Measurements from ENCODE around the gene SERPINB12.

SERPINB12 gene, protein sequence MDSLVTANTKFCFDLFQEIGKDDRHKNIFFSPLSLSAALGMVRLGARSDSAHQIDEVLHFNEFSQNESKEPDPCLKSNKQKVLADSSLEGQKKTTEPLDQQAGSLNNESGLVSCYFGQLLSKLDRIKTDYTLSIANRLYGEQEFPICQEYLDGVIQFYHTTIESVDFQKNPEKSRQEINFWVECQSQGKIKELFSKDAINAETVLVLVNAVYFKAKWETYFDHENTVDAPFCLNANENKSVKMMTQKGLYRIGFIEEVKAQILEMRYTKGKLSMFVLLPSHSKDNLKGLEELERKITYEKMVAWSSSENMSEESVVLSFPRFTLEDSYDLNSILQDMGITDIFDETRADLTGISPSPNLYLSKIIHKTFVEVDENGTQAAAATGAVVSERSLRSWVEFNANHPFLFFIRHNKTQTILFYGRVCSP

DNA sequence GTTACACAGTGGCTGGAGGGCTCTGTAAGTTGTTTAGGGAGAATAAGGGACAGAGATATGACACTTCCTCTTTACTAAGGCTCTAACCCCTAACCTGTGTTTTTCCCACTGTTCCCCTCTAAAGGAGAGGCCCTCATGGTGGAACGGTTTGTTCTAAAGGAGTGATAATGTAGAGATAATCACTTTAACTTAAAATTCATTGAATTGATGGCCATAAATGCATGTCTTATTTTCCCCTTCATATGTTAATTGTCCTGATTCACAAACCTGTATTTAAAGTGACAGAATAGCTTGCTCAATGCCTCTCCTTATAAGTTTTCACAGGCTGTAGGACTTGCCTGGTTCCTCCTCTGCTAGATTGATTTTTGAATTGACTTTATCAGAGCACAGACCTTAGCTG, at the start of gene SERPINB12:
Gene SERPINB12 (plus strand): TSS at position 301 of the 400 bp plus-strand sequence. CDS start 13,791 bp downstream, outside the sequence.
- TF ChIP-seq TCF12 (IDR thresholded peaks at IDR 0.05; ENCODE audit: low read depth) (no peak), TAF1 (IDR thresholded peaks at IDR 0.05; ENCODE audit: low read depth) (no peak), ZBTB7A (IDR thresholded peaks at IDR 0.05; ENCODE audit: low read depth) (no peak), EGR1 (IDR thresholded peaks at IDR 0.05) (no peak), NFIC (IDR thresholded peaks at IDR 0.05) (no peak), RAD21 (IDR thresholded peaks at IDR 0.05; ENCODE audit: low read depth) (no peak), EP300 (IDR thresholded peaks at IDR 0.05; ENCODE audit: borderline replicate concordance) (no peak), TEAD4 (IDR thresholded peaks at IDR 0.05) (no peak)
- TF ChIP-seq, protein P1, sequence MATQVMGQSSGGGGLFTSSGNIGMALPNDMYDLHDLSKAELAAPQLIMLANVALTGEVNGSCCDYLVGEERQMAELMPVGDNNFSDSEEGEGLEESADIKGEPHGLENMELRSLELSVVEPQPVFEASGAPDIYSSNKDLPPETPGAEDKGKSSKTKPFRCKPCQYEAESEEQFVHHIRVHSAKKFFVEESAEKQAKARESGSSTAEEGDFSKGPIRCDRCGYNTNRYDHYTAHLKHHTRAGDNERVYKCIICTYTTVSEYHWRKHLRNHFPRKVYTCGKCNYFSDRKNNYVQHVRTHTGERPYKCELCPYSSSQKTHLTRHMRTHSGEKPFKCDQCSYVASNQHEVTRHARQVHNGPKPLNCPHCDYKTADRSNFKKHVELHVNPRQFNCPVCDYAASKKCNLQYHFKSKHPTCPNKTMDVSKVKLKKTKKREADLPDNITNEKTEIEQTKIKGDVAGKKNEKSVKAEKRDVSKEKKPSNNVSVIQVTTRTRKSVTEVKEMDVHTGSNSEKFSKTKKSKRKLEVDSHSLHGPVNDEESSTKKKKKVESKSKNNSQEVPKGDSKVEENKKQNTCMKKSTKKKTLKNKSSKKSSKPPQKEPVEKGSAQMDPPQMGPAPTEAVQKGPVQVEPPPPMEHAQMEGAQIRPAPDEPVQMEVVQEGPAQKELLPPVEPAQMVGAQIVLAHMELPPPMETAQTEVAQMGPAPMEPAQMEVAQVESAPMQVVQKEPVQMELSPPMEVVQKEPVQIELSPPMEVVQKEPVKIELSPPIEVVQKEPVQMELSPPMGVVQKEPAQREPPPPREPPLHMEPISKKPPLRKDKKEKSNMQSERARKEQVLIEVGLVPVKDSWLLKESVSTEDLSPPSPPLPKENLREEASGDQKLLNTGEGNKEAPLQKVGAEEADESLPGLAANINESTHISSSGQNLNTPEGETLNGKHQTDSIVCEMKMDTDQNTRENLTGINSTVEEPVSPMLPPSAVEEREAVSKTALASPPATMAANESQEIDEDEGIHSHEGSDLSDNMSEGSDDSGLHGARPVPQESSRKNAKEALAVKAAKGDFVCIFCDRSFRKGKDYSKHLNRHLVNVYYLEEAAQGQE (IDR thresholded peaks at IDR 0.05; ENCODE audit: low read depth), result no peak

DNA sequence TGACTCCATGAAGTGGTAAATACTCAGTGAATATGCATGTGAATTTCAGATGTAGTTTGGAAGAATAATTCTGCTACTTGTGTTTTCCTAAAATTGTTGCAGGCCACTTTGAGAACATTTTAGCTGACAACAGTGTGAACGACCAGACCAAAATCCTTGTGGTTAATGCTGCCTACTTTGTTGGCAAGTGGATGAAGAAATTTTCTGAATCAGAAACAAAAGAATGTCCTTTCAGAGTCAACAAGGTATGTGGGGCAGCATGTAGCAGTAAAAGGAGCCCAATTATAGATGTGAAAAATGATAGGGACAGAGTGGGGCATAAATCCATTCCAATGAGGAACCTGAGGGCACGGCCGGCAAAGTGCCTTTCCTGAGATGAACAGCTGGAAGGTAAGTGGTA, 49.3 kb upstream of the SERPINB12 start:
- TF ChIP-seq, protein P2, sequence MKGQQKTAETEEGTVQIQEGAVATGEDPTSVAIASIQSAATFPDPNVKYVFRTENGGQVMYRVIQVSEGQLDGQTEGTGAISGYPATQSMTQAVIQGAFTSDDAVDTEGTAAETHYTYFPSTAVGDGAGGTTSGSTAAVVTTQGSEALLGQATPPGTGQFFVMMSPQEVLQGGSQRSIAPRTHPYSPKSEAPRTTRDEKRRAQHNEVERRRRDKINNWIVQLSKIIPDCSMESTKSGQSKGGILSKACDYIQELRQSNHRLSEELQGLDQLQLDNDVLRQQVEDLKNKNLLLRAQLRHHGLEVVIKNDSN (IDR thresholded peaks at IDR 0.05), result no peak
- TF ChIP-seq TEAD4 (IDR thresholded peaks at IDR 0.05), result no peak
- TF ChIP-seq EGR1 (IDR thresholded peaks at IDR 0.05), result no peak
- TF ChIP-seq CREB1 (IDR thresholded peaks at IDR 0.05; ENCODE audit: low read depth), result no peak
- TF ChIP-seq CEBPB (IDR thresholded peaks at IDR 0.05), result no peak

DNA sequence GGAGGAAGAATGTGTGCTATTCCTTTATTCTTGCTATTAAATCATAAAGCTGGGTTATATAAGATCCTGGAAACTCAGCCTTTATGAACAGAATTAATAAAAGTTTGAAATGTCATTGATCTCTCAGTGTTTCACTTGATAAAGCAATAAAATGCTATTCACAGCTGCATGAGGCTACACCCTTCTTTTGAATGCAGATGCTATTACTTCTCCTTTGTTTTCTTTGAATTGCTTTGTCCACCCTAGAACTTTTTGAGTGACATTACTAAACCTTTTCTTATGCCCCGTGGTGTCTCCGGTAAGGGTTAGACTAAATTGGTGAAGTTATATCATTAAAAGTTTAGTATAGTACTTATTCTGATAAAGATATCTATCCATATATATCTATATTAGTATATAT, 46.5 kb upstream of the SERPINB12 start:
- TF ChIP-seq ZBTB7A (IDR thresholded peaks at IDR 0.05; ENCODE audit: low read depth), result no peak
- no peak for TF ChIP-seq YY1 (IDR thresholded peaks at IDR 0.05; ENCODE audit: low read depth)
- TF ChIP-seq FOXM1 (IDR thresholded peaks at IDR 0.05; ENCODE audit: borderline replicate concordance, low read depth), result no peak
- TF ChIP-seq TAF1 (IDR thresholded peaks at IDR 0.05; ENCODE audit: low read depth), result no peak
- TF ChIP-seq RAD21 (IDR thresholded peaks at IDR 0.05; ENCODE audit: low read depth), result no peak
- TF ChIP-seq TCF12 (IDR thresholded peaks at IDR 0.05; ENCODE audit: low read depth), result no peak
- TF ChIP-seq, protein P1 (IDR thresholded peaks at IDR 0.05; ENCODE audit: low read depth), result no peak
- no peak for TF ChIP-seq NFIC (IDR thresholded peaks at IDR 0.05)
- no peak for TF ChIP-seq TEAD4 (IDR thresholded peaks at IDR 0.05)
- no peak for TF ChIP-seq EP300 (IDR thresholded peaks at IDR 0.05; ENCODE audit: borderline replicate concordance)
- TF ChIP-seq EGR1 (IDR thresholded peaks at IDR 0.05), result no peak
- TF ChIP-seq, protein P2 (IDR thresholded peaks at IDR 0.05), result no peak
- TF ChIP-seq CREB1 (IDR thresholded peaks at IDR 0.05; ENCODE audit: low read depth), result no peak
- TF ChIP-seq CEBPB (IDR thresholded peaks at IDR 0.05), result no peak

DNA sequence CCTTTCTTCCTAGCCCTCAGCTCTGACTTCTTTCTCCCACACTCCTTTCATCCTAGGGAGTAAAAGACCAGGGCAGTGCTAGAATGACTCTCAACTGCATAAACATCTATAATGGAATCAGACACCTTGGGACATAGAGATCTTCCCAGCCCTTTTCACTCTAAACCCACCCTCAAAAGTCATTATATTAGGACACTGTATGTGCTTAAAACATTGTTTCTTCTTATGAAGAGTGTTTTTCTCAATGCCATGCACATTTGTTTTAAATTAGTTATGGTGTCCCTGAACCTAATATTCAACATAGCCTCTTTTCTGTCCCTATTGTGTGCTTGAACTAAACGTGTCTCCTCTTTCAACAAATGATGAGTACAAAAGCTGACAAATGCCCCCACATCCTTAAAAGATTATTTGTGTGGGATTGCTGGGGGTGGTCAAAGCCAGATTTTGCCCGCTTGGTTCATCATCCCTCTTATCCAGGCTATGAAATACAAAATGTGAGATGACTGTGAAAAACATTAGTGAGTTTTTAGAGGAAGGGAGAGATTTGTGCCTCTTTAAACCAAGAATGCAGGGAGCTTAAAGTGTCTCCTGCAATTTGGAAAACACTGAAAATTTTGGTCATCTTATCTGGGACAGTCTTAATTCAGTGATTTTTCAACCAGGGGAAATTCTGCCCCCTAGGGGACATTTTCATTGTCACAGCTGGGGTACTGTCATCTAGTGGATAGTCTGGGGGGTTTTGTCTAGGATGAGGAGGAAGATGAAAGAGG, 36.4 kb upstream of the SERPINB12 start:
- TF ChIP-seq TCF12 (IDR thresholded peaks at IDR 0.05; ENCODE audit: low read depth), result no peak
- TF ChIP-seq, protein P2 (IDR thresholded peaks at IDR 0.05), result no peak
- TF ChIP-seq FOXM1 (IDR thresholded peaks at IDR 0.05; ENCODE audit: borderline replicate concordance, low read depth), result no peak
- TF ChIP-seq, protein P3, sequence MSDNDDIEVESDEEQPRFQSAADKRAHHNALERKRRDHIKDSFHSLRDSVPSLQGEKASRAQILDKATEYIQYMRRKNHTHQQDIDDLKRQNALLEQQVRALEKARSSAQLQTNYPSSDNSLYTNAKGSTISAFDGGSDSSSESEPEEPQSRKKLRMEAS (IDR thresholded peaks at IDR 0.05), result no peak
- TF ChIP-seq RAD21 (IDR thresholded peaks at IDR 0.05; ENCODE audit: low read depth), result peak; percentile 53; the same call in 1 of the 2 replicates
- TF ChIP-seq TAF1 (IDR thresholded peaks at IDR 0.05; ENCODE audit: low read depth), result no peak

DNA sequence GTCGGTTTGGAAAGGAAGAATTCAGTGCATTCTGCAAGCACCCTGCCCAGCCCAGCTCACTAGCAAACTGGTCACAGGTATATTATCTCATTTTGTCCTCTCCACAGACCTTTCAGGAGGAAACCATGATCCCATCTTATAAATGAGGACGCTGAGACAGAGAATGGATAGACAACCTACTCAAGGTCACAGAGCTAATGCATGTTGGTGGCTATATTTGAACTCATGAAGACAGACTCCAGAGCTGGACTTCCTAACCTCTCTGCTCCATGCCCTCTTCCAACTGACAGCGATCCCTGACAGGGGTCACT, 35.9 kb upstream of the SERPINB12 start:
- TF ChIP-seq ZBTB7A (IDR thresholded peaks at IDR 0.05; ENCODE audit: low read depth) (no peak), YY1 (IDR thresholded peaks at IDR 0.05; ENCODE audit: low read depth) (no peak), RAD21 (IDR thresholded peaks at IDR 0.05; ENCODE audit: low read depth) (no peak), EP300 (IDR thresholded peaks at IDR 0.05; ENCODE audit: borderline replicate concordance) (no peak), TEAD4 (IDR thresholded peaks at IDR 0.05) (no peak), FOXM1 (IDR thresholded peaks at IDR 0.05; ENCODE audit: borderline replicate concordance, low read depth) (no peak), NFIC (IDR thresholded peaks at IDR 0.05) (no peak), TCF12 (IDR thresholded peaks at IDR 0.05; ENCODE audit: low read depth) (no peak), CEBPB (IDR thresholded peaks at IDR 0.05) (no peak), EGR1 (IDR thresholded peaks at IDR 0.05) (no peak), TAF1 (IDR thresholded peaks at IDR 0.05; ENCODE audit: low read depth) (no peak), CREB1 (IDR thresholded peaks at IDR 0.05; ENCODE audit: low read depth) (no peak)
- TF ChIP-seq, protein P3 (IDR thresholded peaks at IDR 0.05), result no peak
- TF ChIP-seq, protein P2 (IDR thresholded peaks at IDR 0.05), result no peak
- TF ChIP-seq, protein P1 (IDR thresholded peaks at IDR 0.05; ENCODE audit: low read depth), result no peak

Data from Ishikawa (cell line).